Pancreas (tissue), 10 donors: ENCODE results near the gene PDK3. TPM values are rescaled to one million over a fixed set of nuclear protein-coding genes. Genes with fewer than 3 reads are reported as not detected.
A peak's percentile ranks its signal among the peaks of the same experiment; 100 is the strongest.

Experiments
- ATAC-seq, 4 donors: fragments of 200-7000 bp; cut with Tn5 transposase; one replicate each; pipeline versions ENCODE4 v1.8.0 to v1.9.1; 2020; ENCODE audit warnings: mild to moderate bottlenecking in 4 of 4, moderate library complexity in 4 of 4
- DNase-seq, 6 donors: peaks; one replicate each; pipeline ENCODE4 v3.0.0-alpha.2; 2020
- FAIRE-seq: peaks from 2 replicates; lab custom pipeline; 2012; peaks lifted over from hg19 to GRCh38; lab: Jason Lieb, UNC
- H3K27ac ChIP-seq, 4 donors: fragments of 200-600 bp; sonication (generic); 1 replicate in 3 of 4; 2 replicates in 1 of 4; pipeline versions ENCODE4 v1.5.0 to v1.8.0; 2020
- H3K27me3 ChIP-seq, 4 donors: fragments of 200-600 bp; one replicate each; pipeline ENCODE4 v1.8.0; 2021
- H3K36me3 ChIP-seq, 3 donors: fragments of 200-600 bp; sonication (generic) in 1 of 3; one replicate each; pipeline versions ENCODE4 v1.5.0 to v1.8.0; 2020 to 2021
- H3K4me1 ChIP-seq, 3 donors: fragments of 200-600 bp; one replicate each; pipeline ENCODE4 v1.8.0; 2021
- H3K4me3 ChIP-seq, 4 donors: fragments of 200-600 bp; sonication (generic) in 2 of 4; one replicate each; pipeline versions ENCODE4 v1.5.0 to v1.8.0; 2020 to 2021
- H3K9me3 ChIP-seq, 4 donors: fragments of 200-600 bp; one replicate each; pipeline ENCODE4 v1.8.0; 2021
- CTCF ChIP-seq, 4 donors: fragments of 200-600 bp; sonication (generic) in 3 of 4; IDR thresholded peaks; one replicate each; pipeline versions ENCODE4 v1.5.0 to v1.8.0; 2021; ENCODE audit warnings: antibody characterized with exemption in 4 of 4
- WGBS, 2 donors: extraction: QIAGEN DNeasy Blood & Tissue Kit; methylation state at CpG; one replicate each; pipeline ENCODE4 v1.1.7; 2013; 5-methylcytosine and 5-hydroxymethylcytosine counted together
- intact Hi-C, 3 donors: fragments of 100-400 bp; cut with DNase I; formaldehyde crosslinking; loops; one replicate each; pipeline versions ENCODE4 v1.11.1 to v1.14.2; 2022
- polyA plus RNA-seq, 2 donors: library from polyadenylated mRNA; stranded (reverse); fragments of 200-250 nt; gene quantifications; one replicate each; pipeline ENCODE4 v1.2.3, GENCODE V29; 2013
- total RNA-seq, 6 donors: library from RNA; stranded (reverse); fragmentation: NEBNext Ultra II Directional in 4 of 6; extraction: Animal tissue kit (Norgen Biotek cat#: 25700) in 4 of 6; gene quantifications; one replicate each; pipeline versions ENCODE4 v1.2.1 to v1.2.4, GENCODE V29; 2021 to 2023
- donor health status: healthy with polysubstance abuse.
- donor health status: DM: no; HTN: no; CAD: no; lungs with moderate emphysema.
- donor health status: DM: no; HTN: no; CAD: no.
- donor health status: control.
- donor health status: control.
- donor health status: Bipolar disorder and iron deficiency.
- donor health status: DM: yes; HTN: yes; CAD: no.
- donor health status: DM: no; HTN: no; CAD: no.
- donor health status: DM: no; HTN: no; CAD: no.
- donor health status: DM: yes; HTN: yes; CAD: no.

Gene PDK3
- total and polyA plus RNA-seq, 8 donors, result 2.4 to 10.1 (median 5.3) TPM

- no peak for TF ChIP-seq CTCF (IDR thresholded peaks at IDR 0.05)
- intact Hi-C loops, result no loop called here
- Histone ChIP-seq H3K27me3 (no peaks in the 10 kb centered on the region), H3K4me3 (no peak overlapping the region), H3K4me1 (no peaks in the 10 kb centered on the region), H3K9me3 (no peaks in the 10 kb centered on the region), H3K27ac (no peak overlapping the region), H3K36me3 (no peaks in the 10 kb centered on the region)
- no peak for DNase-seq
- no peak for FAIRE-seq
- no peak for ATAC-seq
- WGBS, 2 donors, result 74 to 97% methylated on average over 6 of the region's 6 CpGs
Observed at GRCh38 chrX:24475480-24475879, 10.4 kb downstream of the PDK3 start.

- no peak overlapping the region for H3K27ac ChIP-seq
- intact Hi-C loops, result no loop called here
- FAIRE-seq, result no peak
- H3K4me1 ChIP-seq, result no peaks in the 10 kb centered on the region
- no peak for ATAC-seq
- no peaks in the 10 kb centered on the region for H3K9me3 ChIP-seq
- WGBS, 2 donors, result 91 to 97% methylated on average over 4 of the region's 4 CpGs
- H3K36me3 ChIP-seq, result no peaks in the 10 kb centered on the region
- no peak for DNase-seq
- H3K4me3 ChIP-seq, result no peak overlapping the region
- H3K27me3 ChIP-seq, result no peaks in the 10 kb centered on the region
- no peak for TF ChIP-seq CTCF (IDR thresholded peaks at IDR 0.05)
Observed at GRCh38 chrX:24478509-24478908, 13.4 kb downstream of the PDK3 start.

GRCh38 chrX:24479924-24480323, 14.8 kb downstream of the PDK3 start:
- WGBS, 2 donors, result 63 to 85% methylated on average over 9 of the region's 9 CpGs
- peak; percentile 77 for FAIRE-seq
- intact Hi-C loops, result no loop called here
- DNase-seq, result peak in 1 of 6 donors; percentile 27
- peak overlapping the region in 1 of 4 donors; percentile 39 for H3K27ac ChIP-seq
- peak in 3 of 4 donors; percentile 37 to 74 (median 63) for ATAC-seq
- H3K27me3 ChIP-seq, result no peaks in the 10 kb centered on the region
- H3K36me3 ChIP-seq, result no peaks in the 10 kb centered on the region
- TF ChIP-seq CTCF (IDR thresholded peaks at IDR 0.05), result no peak
- H3K4me3 ChIP-seq, result no peak overlapping the region
- H3K4me1 ChIP-seq, result no peaks in the 10 kb centered on the region
- no peaks in the 10 kb centered on the region for H3K9me3 ChIP-seq

GRCh38 chrX:24480400-24480865, 15.3 kb downstream of the PDK3 start:
- no peak overlapping the region for H3K4me3 ChIP-seq
- no peak for ATAC-seq
- no peak overlapping the region for H3K27ac ChIP-seq
- H3K27me3 ChIP-seq, result no peaks in the 10 kb centered on the region
- H3K4me1 ChIP-seq, result no peaks in the 10 kb centered on the region
- H3K9me3 ChIP-seq, result no peaks in the 10 kb centered on the region
- WGBS, 2 donors, result 74 to 88% methylated on average over 5 of the region's 5 CpGs
- no peak for TF ChIP-seq CTCF (IDR thresholded peaks at IDR 0.05)
- no peak for DNase-seq
- intact Hi-C loops, result no loop called here
- no peak for FAIRE-seq
- H3K36me3 ChIP-seq, result no peaks in the 10 kb centered on the region

GRCh38 chrX:24482823-24483415, 17.8 kb downstream of the PDK3 start:
- 61 to 63% methylated on average over 3 of the region's 3 CpGs for WGBS, 2 donors
- Histone ChIP-seq H3K27me3 (no peaks in the 10 kb centered on the region), H3K4me1 (no peaks in the 10 kb centered on the region), H3K27ac (no peak overlapping the region), H3K4me3 (no peak overlapping the region), H3K9me3 (no peaks in the 10 kb centered on the region), H3K36me3 (no peaks in the 10 kb centered on the region)
- FAIRE-seq (no peak), ATAC-seq (peak in 2 of 4 donors; percentile 29 to 38), DNase-seq (no peak)
- TF ChIP-seq CTCF (IDR thresholded peaks at IDR 0.05), result no peak
- intact Hi-C loops, result no loop called here
